ENCODE measurements around the gene CYGB. TPM values are rescaled to one million over a fixed set of nuclear protein-coding genes. Genes with fewer than 3 reads are reported as not detected.

Gene CYGB
- total RNA-seq, 2 donors from 2014 or later: 7.0 to 13.8 TPM

DNA sequence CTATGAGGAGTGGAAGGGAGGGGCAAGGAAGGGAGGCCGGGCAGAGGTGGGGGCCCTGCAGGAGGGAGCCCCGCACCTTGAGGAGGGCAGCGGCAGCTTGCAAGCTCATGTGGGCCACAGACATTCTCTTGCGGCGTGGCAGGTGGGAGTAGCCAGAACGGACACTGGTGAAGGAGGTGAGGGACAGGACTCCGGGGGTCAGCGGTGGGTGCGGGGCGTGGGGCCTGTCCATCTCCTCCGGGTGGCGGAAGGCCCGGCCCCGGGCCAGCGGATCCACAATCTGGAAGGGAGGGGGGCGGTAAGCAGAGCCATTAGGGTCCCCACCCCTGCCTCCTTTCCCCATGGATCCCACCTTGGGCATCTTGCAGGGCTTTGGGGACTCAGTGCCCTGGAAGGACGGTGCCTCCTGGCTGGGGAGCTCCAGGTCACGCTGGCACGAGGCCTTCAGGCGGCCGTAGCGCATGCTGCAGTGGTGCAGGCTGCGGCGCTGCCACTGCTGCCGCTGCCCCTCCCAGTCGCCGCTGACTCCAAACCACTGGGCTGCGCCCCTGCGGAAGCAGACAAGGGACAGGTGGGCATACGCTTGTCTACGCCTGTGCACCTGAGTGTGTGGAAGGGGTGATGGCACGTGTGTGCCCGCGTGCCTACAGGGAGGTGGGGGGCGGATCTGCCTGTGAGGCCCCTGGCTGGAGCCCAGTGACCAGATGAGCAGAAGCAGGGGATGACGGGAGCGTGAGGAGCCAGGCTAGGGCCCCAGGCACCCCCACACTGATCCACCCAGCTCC is 58.6 kb downstream of the CYGB start:
- intact Hi-C loops (cut with DNase I): no loop called here
- H3K27ac ChIP-seq: no peak overlapping the region
- no peaks in the 10 kb centered on the region for H3K9me3 ChIP-seq
- no peaks in the 10 kb centered on the region for H3K4me1 ChIP-seq (replicated peaks)
- WGBS: 91% methylated on average over 36 of the region's 37 CpGs
- H3K36me3 ChIP-seq: no peaks in the 10 kb centered on the region
- TF ChIP-seq, protein P1, sequence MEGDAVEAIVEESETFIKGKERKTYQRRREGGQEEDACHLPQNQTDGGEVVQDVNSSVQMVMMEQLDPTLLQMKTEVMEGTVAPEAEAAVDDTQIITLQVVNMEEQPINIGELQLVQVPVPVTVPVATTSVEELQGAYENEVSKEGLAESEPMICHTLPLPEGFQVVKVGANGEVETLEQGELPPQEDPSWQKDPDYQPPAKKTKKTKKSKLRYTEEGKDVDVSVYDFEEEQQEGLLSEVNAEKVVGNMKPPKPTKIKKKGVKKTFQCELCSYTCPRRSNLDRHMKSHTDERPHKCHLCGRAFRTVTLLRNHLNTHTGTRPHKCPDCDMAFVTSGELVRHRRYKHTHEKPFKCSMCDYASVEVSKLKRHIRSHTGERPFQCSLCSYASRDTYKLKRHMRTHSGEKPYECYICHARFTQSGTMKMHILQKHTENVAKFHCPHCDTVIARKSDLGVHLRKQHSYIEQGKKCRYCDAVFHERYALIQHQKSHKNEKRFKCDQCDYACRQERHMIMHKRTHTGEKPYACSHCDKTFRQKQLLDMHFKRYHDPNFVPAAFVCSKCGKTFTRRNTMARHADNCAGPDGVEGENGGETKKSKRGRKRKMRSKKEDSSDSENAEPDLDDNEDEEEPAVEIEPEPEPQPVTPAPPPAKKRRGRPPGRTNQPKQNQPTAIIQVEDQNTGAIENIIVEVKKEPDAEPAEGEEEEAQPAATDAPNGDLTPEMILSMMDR (IDR thresholded peaks at IDR 0.05): no peak
- no peaks in the 10 kb centered on the region for H3K27me3 ChIP-seq (replicated peaks; ENCODE audit: insufficient read depth)
- DNase-seq (ENCODE audit: low spot score): no peak
- no peak overlapping the region for H3K4me3 ChIP-seq

DNA sequence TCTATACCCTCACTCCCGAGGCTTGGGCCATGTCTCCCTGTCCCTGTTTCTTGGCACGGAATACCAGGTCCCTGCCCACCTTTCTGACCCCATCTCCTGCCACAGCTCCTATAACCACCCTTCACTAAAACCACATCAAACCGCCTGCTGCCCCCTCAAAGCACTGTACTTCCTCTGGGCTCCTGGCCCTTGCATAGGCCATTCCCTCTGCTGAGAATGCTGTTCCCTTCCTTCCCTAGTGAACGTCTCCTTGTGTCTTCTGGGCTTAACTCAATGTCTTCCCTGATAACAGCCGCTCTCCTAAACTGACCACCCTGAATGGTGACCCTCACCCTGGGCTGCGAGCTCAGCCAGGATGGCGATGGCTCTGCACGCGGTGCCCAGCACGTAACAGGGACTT is 59.4 kb downstream of the CYGB start:
- no peak for DNase-seq (ENCODE audit: low spot score)
- Histone ChIP-seq H3K36me3 (no peaks in the 10 kb centered on the region), H3K27me3 (replicated peaks; ENCODE audit: insufficient read depth) (no peaks in the 10 kb centered on the region), H3K9me3 (no peaks in the 10 kb centered on the region), H3K27ac (no peak overlapping the region), H3K4me1 (replicated peaks) (no peaks in the 10 kb centered on the region), H3K4me3 (no peak overlapping the region)
- TF ChIP-seq, protein P1 (IDR thresholded peaks at IDR 0.05): no peak
- no peak for TF ChIP-seq POLR2AphosphoS5 (IDR thresholded peaks at IDR 0.05)
- TF ChIP-seq POLR2A (IDR thresholded peaks at IDR 0.05): no peak
- WGBS: 90% methylated on average over 10 of the region's 10 CpGs
- intact Hi-C loops (cut with DNase I): no loop called here

DNA sequence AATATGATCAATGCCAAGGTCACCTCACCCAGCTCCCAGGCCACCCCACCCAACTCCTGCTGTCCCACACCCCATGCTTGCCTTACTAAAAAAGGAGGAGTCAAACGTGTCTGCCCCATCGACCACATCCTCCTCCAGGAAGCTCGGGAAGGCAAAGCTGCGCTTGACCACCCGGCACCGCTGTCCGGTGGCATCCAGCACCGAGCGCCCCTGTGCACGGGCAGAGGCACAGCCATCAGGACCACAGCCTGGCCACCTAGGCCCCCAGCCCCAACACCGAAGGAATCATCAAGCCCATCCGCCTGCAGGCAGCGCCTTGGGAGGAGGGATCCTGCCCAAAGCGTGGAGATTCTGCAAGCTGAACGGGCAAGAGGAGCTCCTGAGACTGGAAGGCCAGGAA is 59.9 kb downstream of the CYGB start:
- intact Hi-C loops (cut with DNase I): no loop called here
- H3K27ac ChIP-seq: no peak overlapping the region
- no peaks in the 10 kb centered on the region for H3K4me1 ChIP-seq (replicated peaks)
- no peaks in the 10 kb centered on the region for H3K36me3 ChIP-seq
- 90% methylated on average over 15 of the region's 15 CpGs for WGBS
- no peaks in the 10 kb centered on the region for H3K9me3 ChIP-seq
- no peak overlapping the region for H3K4me3 ChIP-seq
- no peaks in the 10 kb centered on the region for H3K27me3 ChIP-seq (replicated peaks; ENCODE audit: insufficient read depth)
- TF ChIP-seq, protein P1 (IDR thresholded peaks at IDR 0.05): no peak
- no peak for TF ChIP-seq POLR2A (IDR thresholded peaks at IDR 0.05)
- no peak for TF ChIP-seq POLR2AphosphoS5 (IDR thresholded peaks at IDR 0.05)
- no peak for DNase-seq (ENCODE audit: low spot score)

Small RNA genes lying within 50 kb of the gene (small RNA-seq; reads per million reads assigned to genes)
- 0 reads per million in 2 donors for gene SNORD1A
- gene SNORD1B: 672 to 770 reads per million in 2 donors

Other genes with a start within 250 kb of the CYGB start
- 1 to 10 TPM; 3.1 to 9.8 TPM for gene QRICH2, start 229.4 kb downstream of the CYGB start, total RNA-seq
- gene PRPSAP1, start 183.8 kb downstream of the CYGB start, total RNA-seq: 100 to 1,000 TPM in 1 of 2 donors, 10 to 100 TPM in 1; 51.5 to 115 TPM
- 10 to 100 TPM in 1 of 2 donors, 1 to 10 TPM in 1; 6.6 to 34.1 TPM for gene SPHK1, start 153.1 kb downstream of the CYGB start, total RNA-seq
- gene UBE2O, start 84.6 kb downstream of the CYGB start, total RNA-seq: 10 to 100 TPM; 19.9 to 39.8 TPM
- not detected for gene AANAT, start 70.1 kb downstream of the CYGB start, total RNA-seq
- gene RHBDF2, start 36.3 kb downstream of the CYGB start, total RNA-seq: 10 to 100 TPM; 29.9 to 31.1 TPM
- gene PRCD, start 2.3 kb upstream of the CYGB start, total RNA-seq: under 1 TPM; 0.36 to 0.85 TPM
- gene ST6GALNAC2, start 48.2 kb upstream of the CYGB start, total RNA-seq: 10 to 100 TPM; 21.0 to 23.1 TPM
- 10 to 100 TPM in 1 of 2 donors, 1 to 10 TPM in 1; 8.4 to 27.2 TPM for gene ST6GALNAC1, start 106.0 kb upstream of the CYGB start, total RNA-seq
- gene MXRA7, start 173.3 kb upstream of the CYGB start, total RNA-seq: 100 to 1,000 TPM in 1 of 2 donors, 10 to 100 TPM in 1; 76.1 to 285 TPM
- 10 to 100 TPM; 17.7 to 40.5 TPM for gene JMJD6, start 188.9 kb upstream of the CYGB start, total RNA-seq
- 10 to 100 TPM; 39.5 to 47.9 TPM for gene METTL23, start 189.1 kb upstream of the CYGB start, total RNA-seq
- gene SRSF2, start 199.6 kb upstream of the CYGB start, total RNA-seq: 100 to 1,000 TPM; 217 to 316 TPM
- 10 to 100 TPM; 26.7 to 44.3 TPM for gene MFSD11, start 200.4 kb upstream of the CYGB start, total RNA-seq